Amniotic stem cell (primary cell): Measurements from ENCODE around the gene KRTAP10-8.
"Not testable (repeated sequence)": the region's sequence is repeated elsewhere in the genome, so short reads cannot be mapped to it uniquely, and the experiment has no call there.

ENCODE experiments used
- DNase-seq: peaks from one replicate; lab custom pipeline; 2025; lab: John Stamatoyannopoulos, UW

The KRTAP10-8 gene

GRCh38 chr21:44612029-44612486 lies at the start of gene KRTAP10-8:
Gene KRTAP10-8 (plus strand): TSS chr21:44612079. CDS start chr21:44612101, 22 bp downstream.
- DNase-seq = no peak

GRCh38 chr21:44564099-44564498 lies 47.8 kb upstream of the KRTAP10-8 start:
- DNase-seq = no peak

GRCh38 chr21:44564886-44565598 lies 46.8 kb upstream of the KRTAP10-8 start:
- no peak for DNase-seq

- DNase-seq = no peak
Observed at GRCh38 chr21:44566403-44566802, 45.5 kb upstream of the KRTAP10-8 start.

GRCh38 chr21:44567481-44568171 lies 44.3 kb upstream of the KRTAP10-8 start:
- DNase-seq = no peak

- no peak for DNase-seq
Observed at GRCh38 chr21:44568261-44568660, 43.6 kb upstream of the KRTAP10-8 start.

GRCh38 chr21:44568667-44569556 lies 43.0 kb upstream of the KRTAP10-8 start:
- DNase-seq = no peak

GRCh38 chr21:44569861-44570517 lies 41.9 kb upstream of the KRTAP10-8 start:
- DNase-seq = no peak

GRCh38 chr21:44571296-44571695 lies 40.6 kb upstream of the KRTAP10-8 start:
- no peak for DNase-seq

GRCh38 chr21:44571844-44572782 lies 39.8 kb upstream of the KRTAP10-8 start:
- DNase-seq = no peak

- no peak for DNase-seq
Observed at GRCh38 chr21:44572959-44573583, 38.8 kb upstream of the KRTAP10-8 start.

- not testable (repeated sequence) for DNase-seq
Observed at GRCh38 chr21:44573630-44574456, 38.0 kb upstream of the KRTAP10-8 start, which contains the start of gene KRTAP10-4. Gene KRTAP10-4 (plus strand): TSS chr21:44573729. CDS start chr21:44573759, 30 bp downstream.

GRCh38 chr21:44574457-44575306 lies 37.2 kb upstream of the KRTAP10-8 start:
- no peak for DNase-seq

GRCh38 chr21:44575307-44576024 lies 36.4 kb upstream of the KRTAP10-8 start:
- no peak for DNase-seq

GRCh38 chr21:44576025-44576420 lies 35.9 kb upstream of the KRTAP10-8 start:
- no peak for DNase-seq

GRCh38 chr21:44578371-44579055 lies 33.4 kb upstream of the KRTAP10-8 start:
- no peak for DNase-seq
